ENCODE data around the gene SLC26A5. TPM values are rescaled to one million over a fixed set of nuclear protein-coding genes. Genes with fewer than 3 reads are reported as not detected.

SLC26A5 gene
- polyA plus RNA-seq, 3 donors from 2014 or later = not detected

- Mint-ChIP-seq H3K36me3 (no peaks in the 10 kb centered on the region), H3K27ac (peak within 1 kb of the TSS; percentile 99 to 100 (median 99)), H3K27me3 (ENCODE audit: low read depth in 3 of 3) (peaks cover 4 to 11% (median 9%) of the 10 kb centered on the region in 3 donors), H3K4me3 (peak within 1 kb of the TSS; percentile 99 to 100 (median 100)), H3K9me3 (no peaks in the 10 kb centered on the region), H3K4me1 (peaks cover 64 to 92% of the 10 kb centered on the region in 2 donors)
- peak; percentile 82 to 87 (median 84) for DNase-seq
Measured at GRCh38 chr7:103347507-103348267, 98.3 kb downstream of the SLC26A5 start, which contains the start of gene PSMC2. TSS of gene PSMC2 (plus strand) at chr7:103347643. CDS start at chr7:103347712, 69 bp downstream.

DNA sequence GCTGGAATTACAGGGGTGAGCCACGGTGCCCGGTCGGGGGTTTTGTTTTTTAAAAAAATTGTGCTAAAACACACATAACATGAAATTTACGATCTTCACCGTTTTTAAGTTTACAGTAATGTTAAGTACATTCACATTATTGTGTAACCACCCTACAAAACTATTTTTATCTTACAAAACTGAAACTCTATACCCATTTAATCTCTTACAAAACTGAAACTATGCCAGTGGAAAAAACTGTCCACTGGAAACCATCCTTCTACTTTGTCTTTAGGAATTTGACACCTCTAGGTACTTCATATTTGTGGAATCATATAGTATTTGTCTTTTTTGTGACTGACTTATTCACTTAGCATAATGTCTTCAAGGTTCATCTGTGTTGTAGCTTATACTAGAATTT is 99.6 kb downstream of the SLC26A5 start:
- peaks cover 63 to 88% of the 10 kb centered on the region in 2 donors for H3K4me1 Mint-ChIP-seq
- H3K36me3 Mint-ChIP-seq = peaks cover 0 to 6% (median 5%) of the 10 kb centered on the region in 3 donors
- H3K4me3 Mint-ChIP-seq = peak overlapping the region in 2 of 5 donors; percentile 46 to 100
- no peak for DNase-seq
- H3K9me3 Mint-ChIP-seq = no peaks in the 10 kb centered on the region
- H3K27me3 Mint-ChIP-seq (ENCODE audit: low read depth in 3 of 3) = peaks cover 4 to 11% (median 9%) of the 10 kb centered on the region in 3 donors
- H3K27ac Mint-ChIP-seq = peak overlapping the region in 5 of 6 donors; percentile 4 to 100 (median 99)

DNA sequence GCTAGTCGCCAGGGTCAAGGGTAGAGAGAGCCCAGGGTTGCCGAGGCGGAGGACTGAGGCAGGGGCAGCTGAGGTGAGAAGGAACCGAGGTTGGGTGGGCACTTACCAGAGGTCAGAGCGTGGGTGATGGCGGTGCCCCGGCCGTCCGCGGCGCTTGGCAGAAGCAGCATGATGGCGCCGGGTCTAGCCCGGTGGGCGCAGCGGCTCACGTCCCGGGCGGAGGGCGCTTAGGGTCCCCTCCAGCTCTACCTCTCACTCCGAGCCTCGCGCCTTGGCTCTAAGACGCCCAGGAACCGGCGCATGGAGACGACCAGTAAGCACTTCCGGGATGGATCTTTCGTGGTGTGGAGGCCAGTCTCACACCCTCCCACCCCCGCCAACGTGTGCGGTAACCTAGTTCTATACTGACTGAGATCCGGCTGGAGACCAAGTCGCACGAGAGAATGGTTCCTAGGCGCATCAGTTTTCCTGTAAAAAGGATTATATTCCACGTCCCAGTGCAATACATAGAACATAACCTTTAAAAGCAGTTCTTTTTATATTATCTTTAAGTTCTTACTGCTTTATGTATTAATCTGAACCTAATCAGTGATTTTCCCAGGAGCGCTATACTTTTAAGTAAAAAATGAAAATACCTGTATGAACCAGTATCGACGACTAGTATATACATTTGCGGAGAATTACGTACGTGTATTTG is 101.4 kb downstream of the SLC26A5 start, which contains the start of gene DNAJC2:
Gene DNAJC2 (minus strand): TSS at position 315 of the 697 bp plus-strand sequence. CDS start 145 bp downstream, at position 170.
- no peaks in the 10 kb centered on the region for H3K9me3 Mint-ChIP-seq
- peaks cover 0 to 15% (median 8%) of the 10 kb centered on the region in 3 donors for H3K36me3 Mint-ChIP-seq
- H3K4me1 Mint-ChIP-seq = peaks cover 59 to 88% of the 10 kb centered on the region in 2 donors
- peak; percentile 85 to 89 (median 87) for DNase-seq
- peak within 1 kb of the TSS; percentile 97 to 99 (median 97) for H3K4me3 Mint-ChIP-seq
- H3K27me3 Mint-ChIP-seq (ENCODE audit: low read depth in 3 of 3) = peaks cover 4 to 10% (median 9%) of the 10 kb centered on the region in 3 donors
- H3K27ac Mint-ChIP-seq = peak within 1 kb of the TSS; percentile 94 to 99 (median 98)

DNA sequence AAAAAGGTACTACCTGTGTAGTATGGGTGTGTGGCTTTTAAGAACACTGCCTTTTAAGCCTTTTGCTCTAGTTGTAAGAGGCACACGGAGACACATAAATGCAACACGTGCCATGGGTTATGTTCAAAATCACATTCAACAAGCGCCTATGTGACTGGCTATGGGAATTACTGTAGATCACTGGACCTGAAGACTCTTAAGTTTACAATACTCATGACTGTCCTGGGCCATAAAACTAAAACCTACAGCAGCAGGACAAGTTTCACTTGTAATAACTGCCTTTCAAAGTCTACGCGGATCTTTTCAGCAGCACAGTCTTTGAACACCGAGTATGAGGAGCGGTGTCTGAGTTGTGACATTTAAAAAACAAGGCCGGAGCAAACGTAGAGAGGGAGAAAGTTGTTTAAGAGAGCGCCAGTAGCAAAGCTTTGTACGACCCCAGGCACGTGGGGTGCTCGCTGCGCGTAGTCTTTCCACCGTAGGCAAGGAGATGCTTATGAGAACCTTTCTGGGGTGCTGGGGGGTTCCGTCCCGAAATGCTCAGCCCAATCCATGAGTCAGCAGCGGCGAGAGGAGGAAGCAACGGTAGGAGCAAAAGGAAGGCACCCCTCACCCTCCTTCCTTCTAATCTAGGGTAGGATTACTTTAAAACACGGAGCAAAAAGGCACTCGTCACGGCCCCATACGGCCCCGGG is 102.1 kb downstream of the SLC26A5 start:
- DNase-seq = peak in 2 of 3 donors; percentile 5 to 6
- H3K27ac Mint-ChIP-seq = peak overlapping the region; percentile 94 to 99 (median 98)
- H3K4me3 Mint-ChIP-seq = peak overlapping the region; percentile 97 to 99 (median 97)
- peaks cover 5 to 20% (median 8%) of the 10 kb centered on the region in 3 donors for H3K36me3 Mint-ChIP-seq
- peaks cover 4 to 10% (median 9%) of the 10 kb centered on the region in 3 donors for H3K27me3 Mint-ChIP-seq (ENCODE audit: low read depth in 3 of 3)
- peaks cover 55 to 87% of the 10 kb centered on the region in 2 donors for H3K4me1 Mint-ChIP-seq
- no peaks in the 10 kb centered on the region for H3K9me3 Mint-ChIP-seq

DNA sequence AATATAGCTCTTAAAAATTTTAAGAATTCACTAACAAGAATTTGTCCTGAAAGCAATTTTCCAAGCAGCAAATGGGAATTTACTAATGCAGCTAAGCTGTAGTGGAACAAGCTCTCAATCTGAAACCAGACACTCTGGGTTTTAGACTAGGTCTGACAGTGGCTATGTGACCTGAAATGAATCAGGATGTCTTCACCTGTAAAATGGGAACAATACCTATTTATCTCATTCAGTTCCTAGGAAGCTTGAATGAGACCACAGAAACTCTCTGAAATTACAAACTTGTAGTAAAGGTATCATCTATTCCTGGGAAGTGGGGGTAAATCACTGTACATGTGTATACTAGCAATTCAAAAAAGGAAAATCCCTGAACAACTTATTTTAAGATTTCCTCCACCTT is 102.7 kb downstream of the SLC26A5 start:
- H3K27me3 Mint-ChIP-seq (ENCODE audit: low read depth in 3 of 3) = peaks cover 4 to 9% (median 8%) of the 10 kb centered on the region in 3 donors
- peak overlapping the region; percentile 94 to 99 (median 98) for H3K27ac Mint-ChIP-seq
- no peak for DNase-seq
- H3K36me3 Mint-ChIP-seq = peaks cover 5 to 20% (median 8%) of the 10 kb centered on the region in 3 donors
- peak overlapping the region; percentile 97 to 99 (median 97) for H3K4me3 Mint-ChIP-seq
- H3K9me3 Mint-ChIP-seq = no peaks in the 10 kb centered on the region
- peaks cover 50 to 82% of the 10 kb centered on the region in 2 donors for H3K4me1 Mint-ChIP-seq

GRCh38 chr7:103341466-103341865 is 104.5 kb downstream of the SLC26A5 start:
- H3K27ac Mint-ChIP-seq = peak overlapping the region in 3 of 6 donors; percentile 46 to 49 (median 48)
- peaks cover 4 to 7% (median 5%) of the 10 kb centered on the region in 3 donors for H3K27me3 Mint-ChIP-seq (ENCODE audit: low read depth in 3 of 3)
- no peak overlapping the region for H3K4me3 Mint-ChIP-seq
- peaks cover 39 to 63% of the 10 kb centered on the region in 2 donors for H3K4me1 Mint-ChIP-seq
- peaks cover 5 to 34% (median 17%) of the 10 kb centered on the region in 3 donors for H3K36me3 Mint-ChIP-seq
- no peaks in the 10 kb centered on the region for H3K9me3 Mint-ChIP-seq
- no peak for DNase-seq

DNA sequence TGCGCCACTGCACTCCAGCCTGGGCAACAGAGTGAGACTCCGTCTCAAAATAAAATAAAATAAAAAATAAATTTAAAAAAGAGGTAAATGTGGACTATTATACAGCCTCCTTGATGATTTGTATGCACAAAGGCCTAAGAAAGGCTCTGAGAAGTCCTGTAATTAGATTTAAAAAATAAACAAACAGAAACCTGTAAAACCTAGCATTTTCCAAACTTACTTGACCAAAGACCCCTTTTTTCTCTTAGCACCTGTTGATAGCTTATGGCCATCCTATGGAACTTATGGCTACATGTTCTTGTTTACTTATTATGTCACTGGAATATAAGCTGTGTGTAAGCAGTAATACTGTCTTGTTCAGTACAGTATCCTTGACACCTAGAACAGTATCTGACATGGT is 107.1 kb downstream of the SLC26A5 start:
- Mint-ChIP-seq H3K9me3 (no peaks in the 10 kb centered on the region), H3K27me3 (ENCODE audit: low read depth in 3 of 3) (peaks cover 0 to under 1% (median 0%) of the 10 kb centered on the region in 3 donors), H3K4me3 (no peak overlapping the region), H3K36me3 (peaks cover 5 to 34% (median 17%) of the 10 kb centered on the region in 3 donors), H3K4me1 (peaks cover 25 to 40% of the 10 kb centered on the region in 2 donors), H3K27ac (no peak overlapping the region)
- no peak for DNase-seq

DNA sequence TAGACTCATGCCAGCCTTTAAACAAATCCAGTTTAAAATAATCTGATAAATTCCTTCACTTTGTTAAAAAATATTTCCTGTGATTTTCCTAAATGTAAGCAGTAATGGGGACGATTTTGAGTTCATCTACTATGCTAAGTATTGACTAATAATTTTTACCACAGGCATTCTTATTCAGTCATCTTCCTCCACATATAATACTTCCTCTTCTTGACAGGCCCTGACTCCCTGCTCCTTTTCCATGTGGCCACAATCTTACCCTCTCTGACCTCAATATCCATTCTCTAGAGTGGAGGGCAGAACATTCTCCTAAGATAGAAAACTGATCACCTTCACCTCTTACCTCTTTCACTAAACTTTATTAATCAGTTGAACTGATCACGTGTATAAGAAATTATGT is 109.2 kb downstream of the SLC26A5 start:
- no peak for DNase-seq
- H3K27ac Mint-ChIP-seq = no peak overlapping the region
- H3K9me3 Mint-ChIP-seq = no peaks in the 10 kb centered on the region
- no peak overlapping the region for H3K4me3 Mint-ChIP-seq
- peaks cover 8 to 39% (median 20%) of the 10 kb centered on the region in 3 donors for H3K36me3 Mint-ChIP-seq
- peaks cover 15 to 27% of the 10 kb centered on the region in 2 donors for H3K4me1 Mint-ChIP-seq
- peaks cover 0 to 2% (median 1%) of the 10 kb centered on the region in 3 donors for H3K27me3 Mint-ChIP-seq (ENCODE audit: low read depth in 3 of 3)

GRCh38 chr7:103325744-103326143 is 120.3 kb downstream of the SLC26A5 start:
- Mint-ChIP-seq H3K36me3 (peaks cover 9 to 20% (median 19%) of the 10 kb centered on the region in 3 donors), H3K27ac (no peak overlapping the region), H3K4me3 (no peak overlapping the region), H3K27me3 (ENCODE audit: low read depth in 3 of 3) (no peaks in the 10 kb centered on the region), H3K9me3 (no peaks in the 10 kb centered on the region), H3K4me1 (peaks cover 0 to 9% of the 10 kb centered on the region in 2 donors)
- no peak for DNase-seq

Other genes starting within 250 kb of the SLC26A5 start
- 10 to 100 TPM; 43.0 to 60.7 (median 54.8) TPM for gene PMPCB, start 148.8 kb downstream of the SLC26A5 start, polyA plus RNA-seq
- gene DNAJC2, start 101.4 kb downstream of the SLC26A5 start, polyA plus RNA-seq = 10 to 100 TPM in 2 of 3 donors, 1 to 10 TPM in 1; 6.8 to 23.2 (median 15.1) TPM
- 100 to 1,000 TPM; 115 to 185 (median 126) TPM for gene PSMC2, start 98.6 kb downstream of the SLC26A5 start, polyA plus RNA-seq

Measured in immature natural killer cell (primary cell).